HG02678 (cell line): ENCODE results near the gene ARMC2.
A peak's percentile ranks its signal among the peaks of the same experiment; 100 is the strongest.
"Not testable (repeated sequence)": the region's sequence is repeated elsewhere in the genome, so short reads cannot be mapped to it uniquely, and the experiment has no call there.

ENCODE experiments used
- ATAC-seq: cut with Tn5 transposase; IDR thresholded peaks from one replicate; pipeline ENCODE4 v1.9.1; 2021; ENCODE audit warnings: mild to moderate bottlenecking, moderate library complexity; ENCODE audit not compliant: unreplicated experiment

Gene ARMC2

DNA sequence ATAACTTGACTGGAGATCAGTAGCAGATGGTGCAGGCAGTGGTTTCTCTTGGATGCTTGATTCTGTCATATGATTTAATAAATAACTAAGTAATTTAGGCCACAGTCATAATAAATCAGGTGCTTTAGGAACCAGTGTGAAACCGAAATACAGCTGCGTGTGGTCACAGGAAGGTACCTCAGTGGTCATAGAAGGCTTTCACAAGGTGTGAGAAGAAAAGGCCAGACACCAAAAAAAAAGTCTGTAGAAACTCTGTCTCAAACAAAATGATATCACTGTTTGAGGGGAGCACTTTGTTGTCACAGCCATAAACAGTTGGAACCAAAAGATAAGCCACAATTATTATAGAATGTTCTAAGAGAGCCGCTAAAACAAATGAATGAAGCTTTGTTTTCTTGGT is 56.5 kb downstream of the ARMC2 start:
- peak; percentile 99 for ATAC-seq

DNA sequence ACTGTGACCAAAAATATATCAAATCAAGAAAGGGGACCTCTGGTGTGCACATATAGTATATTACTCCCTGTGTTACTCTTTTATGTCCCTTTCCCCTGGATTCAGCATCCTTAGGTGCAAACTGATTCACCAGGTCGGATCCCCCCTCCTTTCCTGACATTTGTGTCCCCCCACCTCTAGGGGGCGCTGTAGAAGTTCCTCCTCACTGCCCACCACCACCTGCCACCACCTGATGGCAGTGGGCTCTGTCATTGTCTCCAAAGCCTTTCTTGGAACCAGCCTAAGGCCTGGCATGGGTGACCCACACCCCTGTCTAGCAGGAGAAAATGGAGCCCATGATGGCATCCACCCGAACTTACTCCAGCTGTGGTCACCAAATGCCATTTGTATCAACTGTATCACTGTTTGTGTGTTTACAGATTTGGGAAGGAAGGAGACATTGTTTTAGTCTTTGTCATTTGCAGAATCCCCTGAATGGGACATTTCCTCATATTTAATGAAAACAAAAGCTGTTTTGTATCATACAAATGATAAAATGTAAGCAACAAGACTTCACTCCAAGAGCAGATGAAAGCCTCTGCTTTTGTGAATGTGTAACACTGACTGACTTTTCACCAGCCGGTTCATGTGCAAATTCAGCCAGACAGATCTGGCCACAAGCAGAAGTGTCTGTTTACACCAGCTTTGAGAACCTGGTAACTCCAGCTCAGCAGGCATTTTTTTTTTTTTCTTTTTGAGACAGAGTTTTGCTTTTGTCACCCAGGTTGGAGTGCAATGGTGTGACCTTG is 66.2 kb downstream of the ARMC2 start:
- no peak for ATAC-seq

GRCh38 chr6:108915258-108915657 is 67.0 kb downstream of the ARMC2 start:
- no peak for ATAC-seq

- no peak for ATAC-seq
Observed at GRCh38 chr6:108916026-108916686, 67.9 kb downstream of the ARMC2 start.

DNA sequence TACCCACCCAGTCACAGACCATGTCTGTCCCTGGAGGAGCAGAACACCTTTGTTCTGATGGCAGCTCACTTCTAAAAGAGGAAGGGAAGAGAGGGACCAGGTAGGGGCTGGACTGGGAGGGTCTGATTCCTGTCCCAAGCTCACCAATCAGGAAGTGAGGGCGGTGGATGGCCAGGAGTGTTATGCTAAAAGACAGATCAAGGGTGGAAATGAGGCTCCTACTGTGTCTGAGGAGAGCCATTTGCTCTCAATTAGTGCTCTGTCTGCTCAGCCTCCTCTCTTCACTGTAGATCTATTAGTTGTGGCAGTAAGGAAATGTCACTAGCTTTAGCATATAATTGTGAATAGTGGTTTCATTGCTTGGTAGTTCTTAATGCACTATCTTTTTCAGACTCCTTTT is 72.5 kb downstream of the ARMC2 start:
- ATAC-seq, result no peak

DNA sequence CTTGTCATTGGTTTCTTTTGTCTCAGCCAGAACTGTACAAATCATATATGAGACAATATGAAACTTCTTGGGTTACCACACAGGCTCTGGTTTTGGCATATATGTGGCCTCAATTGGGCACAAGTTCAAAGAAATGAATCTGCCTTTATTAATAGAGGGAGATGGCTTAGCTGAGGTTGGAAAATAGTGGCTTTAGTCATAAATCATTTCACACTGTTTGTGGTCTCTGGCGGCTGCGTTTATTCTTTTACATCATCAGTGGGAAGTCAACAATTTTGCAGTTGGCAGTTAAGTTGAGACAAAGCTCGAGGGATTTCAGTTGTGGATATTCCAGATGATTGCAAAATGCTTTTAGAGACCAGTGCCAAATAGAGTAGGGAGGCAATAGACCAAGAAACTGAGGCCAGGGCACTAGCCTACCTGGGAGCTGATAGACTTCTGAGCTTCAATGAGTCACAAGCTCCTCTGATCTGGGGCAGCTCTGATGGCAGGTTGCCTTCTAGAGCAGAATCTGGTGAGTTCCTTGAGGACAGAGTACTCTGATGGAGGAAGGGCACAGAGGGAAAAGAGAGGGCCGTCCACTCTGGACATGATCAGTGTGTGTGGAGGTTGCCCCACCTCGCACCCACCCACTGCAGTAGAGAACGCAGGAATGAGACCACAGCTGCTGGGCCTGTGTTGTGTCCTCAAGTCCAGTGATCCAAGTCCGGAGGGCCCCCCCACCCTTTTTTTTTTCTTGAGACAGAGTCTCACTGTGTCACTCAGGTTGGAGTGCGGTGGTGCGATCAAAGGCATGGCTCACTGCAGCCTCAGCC is 73.5 kb downstream of the ARMC2 start:
- no peak for ATAC-seq

GRCh38 chr6:108922499-108922898 is 74.3 kb downstream of the ARMC2 start:
- no peak for ATAC-seq

DNA sequence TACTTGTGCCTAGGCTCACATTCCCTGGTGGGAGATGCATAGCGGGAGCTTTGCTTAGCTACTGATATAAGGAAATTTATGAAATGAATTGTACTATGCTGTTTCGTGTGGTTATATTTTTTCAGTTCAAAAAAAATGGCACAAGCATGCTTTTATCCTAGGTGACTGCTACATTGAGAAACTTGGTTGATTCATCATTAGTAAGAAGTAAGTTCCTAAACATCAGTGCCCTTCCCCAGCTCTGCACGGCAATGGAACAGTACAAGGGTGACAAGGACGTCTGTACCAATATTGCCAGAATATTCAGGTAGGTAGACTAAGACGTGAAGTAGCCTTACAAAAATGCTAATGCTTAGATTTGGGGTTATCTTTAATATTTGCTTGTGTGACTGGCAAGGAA is 79.7 kb downstream of the ARMC2 start:
- no peak for ATAC-seq

DNA sequence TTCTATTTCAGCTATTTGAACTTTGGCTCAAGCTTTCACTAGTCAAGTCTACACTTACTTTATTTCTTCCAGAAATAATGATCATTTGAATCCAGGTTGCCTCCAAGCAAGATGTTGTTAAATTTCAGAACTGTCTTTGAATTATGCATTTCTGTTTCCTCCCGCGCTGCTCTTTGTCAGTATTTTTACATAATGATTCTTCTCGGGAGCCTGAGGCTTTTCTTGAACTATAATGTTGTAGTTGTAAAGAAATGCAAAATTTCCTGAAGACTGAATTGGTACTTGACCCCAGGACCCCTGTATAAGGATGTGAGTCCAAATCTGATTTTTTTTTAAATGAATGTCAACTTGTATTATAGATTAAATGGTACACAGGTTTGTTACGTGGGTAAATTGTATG is 80.4 kb downstream of the ARMC2 start:
- no peak for ATAC-seq

- not testable (repeated sequence) for ATAC-seq
Observed at GRCh38 chr6:108931090-108931489, 82.9 kb downstream of the ARMC2 start.

DNA sequence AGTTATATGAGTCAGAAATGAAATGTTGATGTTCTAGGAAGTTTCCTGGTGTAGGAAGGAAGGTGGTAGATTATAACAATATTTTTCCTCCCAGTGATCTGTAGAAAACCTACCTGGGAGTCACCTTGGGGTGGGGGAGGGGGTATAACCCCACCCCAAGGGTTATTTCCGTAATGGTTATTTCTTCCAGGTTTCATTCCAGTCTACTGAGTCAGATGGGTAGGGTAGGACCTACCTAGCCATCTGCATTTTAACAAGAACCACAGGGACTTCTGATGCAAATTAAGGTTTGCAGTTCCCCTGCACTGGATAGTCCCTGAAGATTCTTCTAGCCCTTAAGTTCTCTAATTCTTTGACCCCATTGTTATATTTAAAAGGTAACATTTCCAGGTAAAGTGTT is 88.9 kb downstream of the ARMC2 start:
- ATAC-seq, result no peak

DNA sequence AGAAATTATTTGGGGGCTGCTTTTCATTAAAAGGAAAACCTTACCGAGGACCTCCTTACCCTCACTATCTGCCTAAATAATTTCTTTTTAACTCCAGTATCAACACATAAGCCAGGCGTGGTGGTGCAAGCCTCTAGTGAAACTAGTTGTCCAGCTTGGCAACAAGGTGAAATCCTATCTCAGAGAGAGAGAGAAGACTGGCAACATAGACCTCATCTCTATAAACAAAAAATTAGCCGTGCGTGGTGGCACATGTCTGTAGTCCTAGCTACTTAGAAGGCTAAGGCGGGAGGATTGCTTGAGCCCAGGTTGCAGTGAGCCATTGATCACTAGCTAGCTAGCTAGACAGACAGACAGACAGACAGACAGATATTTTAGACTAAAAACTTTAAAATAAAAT is 92.5 kb downstream of the ARMC2 start:
- ATAC-seq, result no peak

GRCh38 chr6:108941281-108941680 is 93.1 kb downstream of the ARMC2 start:
- ATAC-seq, result no peak

DNA sequence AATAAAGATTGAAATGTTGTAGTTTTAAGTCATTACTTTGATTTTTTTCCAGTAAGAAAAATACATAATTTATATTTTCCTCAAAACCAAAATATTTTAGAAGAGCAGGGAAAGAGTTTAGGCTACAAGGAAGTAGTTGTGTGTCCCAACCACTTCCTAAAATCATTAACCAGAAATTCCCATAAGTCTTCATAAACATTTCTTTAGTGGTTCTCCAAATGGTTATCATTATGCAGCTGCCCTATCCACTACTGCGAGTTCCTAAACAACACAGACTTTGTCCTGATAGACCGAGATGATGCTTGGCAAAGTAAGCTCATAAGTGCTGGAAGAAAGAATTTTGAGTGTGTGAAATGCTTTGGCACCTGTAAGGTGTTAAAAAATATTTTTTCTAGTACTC is 93.6 kb downstream of the ARMC2 start:
- ATAC-seq, result no peak

- no peak for ATAC-seq
Observed at GRCh38 chr6:108942556-108943492, 94.6 kb downstream of the ARMC2 start.

- ATAC-seq, result no peak
Observed at GRCh38 chr6:108944071-108944470, 95.8 kb downstream of the ARMC2 start.

DNA sequence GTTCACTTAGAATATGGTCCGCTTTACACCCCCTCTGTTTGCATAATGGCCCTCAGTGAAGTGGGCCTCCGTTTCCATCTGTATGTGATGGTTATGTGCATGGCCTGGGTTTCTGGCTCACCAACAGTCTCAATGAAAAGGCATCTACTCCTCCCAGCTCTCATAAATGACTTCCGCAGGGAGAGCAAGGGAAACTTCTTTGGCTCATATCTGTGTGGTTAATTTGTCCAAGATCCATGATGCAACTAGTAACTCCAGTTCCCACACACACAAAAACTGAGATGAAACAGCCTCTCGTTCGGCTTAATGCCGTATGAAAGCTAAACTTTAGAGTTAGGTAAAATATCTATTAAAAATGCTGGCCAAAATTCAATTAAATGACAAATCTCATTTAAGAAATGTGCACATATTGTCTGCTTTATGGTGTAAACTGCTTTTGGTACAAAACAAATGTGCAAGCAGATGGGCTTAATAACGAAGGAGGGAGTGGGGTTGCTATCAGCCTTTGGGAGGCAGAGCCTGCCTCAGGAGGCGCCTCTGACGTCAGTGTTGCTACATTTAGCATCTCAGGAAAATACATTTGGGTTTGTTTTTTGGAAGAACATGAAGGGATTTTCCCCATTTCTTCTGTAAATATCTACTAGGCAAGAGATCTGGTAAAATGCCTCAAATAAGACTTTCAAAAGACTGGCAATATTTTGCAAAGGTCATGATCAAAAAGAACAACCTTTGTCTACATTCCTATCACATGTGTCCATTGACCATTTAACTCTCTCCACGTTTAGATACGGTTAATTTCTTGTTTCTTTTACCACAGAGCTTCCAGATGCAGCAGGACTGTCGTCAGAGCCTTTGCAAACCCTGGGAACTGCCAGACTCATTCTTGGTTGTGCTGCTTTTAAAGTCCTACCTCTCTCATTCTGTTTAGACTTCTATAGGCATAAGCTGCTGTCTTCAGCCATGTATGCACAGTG is 96.8 kb downstream of the ARMC2 start:
- no peak for ATAC-seq

- ATAC-seq, result no peak
Observed at GRCh38 chr6:108945681-108946159, 97.5 kb downstream of the ARMC2 start.

DNA sequence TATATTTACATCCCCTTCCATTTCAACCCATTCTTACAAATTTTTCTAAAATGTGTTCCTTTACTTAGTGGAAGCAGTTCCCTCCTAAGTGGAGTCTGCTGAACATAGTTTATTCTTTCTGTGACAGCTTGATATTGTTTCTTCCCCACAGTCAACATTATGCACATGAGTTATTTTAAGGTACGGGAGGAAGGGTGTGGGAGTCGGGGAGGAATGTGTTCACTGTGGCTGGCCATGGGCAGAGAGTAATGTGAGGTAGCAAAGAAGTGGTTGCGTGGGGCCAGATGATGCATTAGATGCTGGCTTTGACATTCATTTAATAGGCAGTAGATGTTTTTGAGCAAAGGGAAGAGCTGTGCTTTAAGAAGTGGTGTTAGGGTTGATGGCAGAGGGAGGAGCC is 98.5 kb downstream of the ARMC2 start:
- no peak for ATAC-seq
